Mucosa of rectum (tissue), 2 donors: Measurements from ENCODE around the gene IGFBPL1.

Experiments used
- H3K27ac ChIP-seq, 2 donors: one replicate each; pipeline ENCODE4 v1.7.0; 2013; ENCODE audit warnings: inconsistent platforms in 2 of 2, low read depth in 2 of 2, low read length in 2 of 2
- H3K27me3 ChIP-seq, 2 donors: one replicate each; pipeline ENCODE4 v1.7.0; 2013; ENCODE audit warnings: low read length in 2 of 2; ENCODE audit not compliant: control insufficient read depth in 2 of 2, insufficient read depth in 2 of 2
- H3K36me3 ChIP-seq, 2 donors: one replicate each; pipeline ENCODE4 v1.7.0; 2013; ENCODE audit warnings: low read length in 2 of 2; ENCODE audit not compliant: control insufficient read depth in 2 of 2, insufficient read depth in 2 of 2
- H3K4me1 ChIP-seq, 2 donors: one replicate each; pipeline ENCODE4 v1.7.0; 2013; ENCODE audit warnings: low read length in 2 of 2, mild to moderate bottlenecking in 1 of 2; ENCODE audit not compliant: control insufficient read depth in 2 of 2, insufficient read depth in 2 of 2
- H3K4me3 ChIP-seq, 2 donors: one replicate each; pipeline ENCODE4 v1.7.0; 2013; ENCODE audit warnings: low read length in 2 of 2
- H3K9ac ChIP-seq, 2 donors: one replicate each; pipeline ENCODE4 v1.7.0; 2013; ENCODE audit warnings: low read length in 2 of 2, low read depth in 1 of 2, mild to moderate bottlenecking in 1 of 2
- H3K9me3 ChIP-seq, 2 donors: one replicate each; pipeline ENCODE4 v1.7.0; 2013; ENCODE audit warnings: low read length in 2 of 2; ENCODE audit not compliant: control insufficient read depth in 2 of 2
- donor health status: healthy.
- donor health status: Normal muscosa, but diverticular disease.

IGFBPL1 gene

GRCh38 chr9:38432922-38433510 is 8.8 kb upstream of the IGFBPL1 start:
- Histone ChIP-seq H3K9ac (no peak overlapping the region), H3K27ac (no peak overlapping the region), H3K9me3 (no peaks in the 10 kb centered on the region), H3K4me1 (peaks cover 0 to 2% of the 10 kb centered on the region in 2 donors), H3K27me3 (no peaks in the 10 kb centered on the region), H3K36me3 (no peaks in the 10 kb centered on the region), H3K4me3 (no peak overlapping the region)

GRCh38 chr9:38431116-38431515 is 6.9 kb upstream of the IGFBPL1 start:
- Histone ChIP-seq H3K27me3 (no peaks in the 10 kb centered on the region), H3K36me3 (no peaks in the 10 kb centered on the region)

GRCh38 chr9:38428062-38428461 is 3.8 kb upstream of the IGFBPL1 start:
- H3K27ac ChIP-seq = no peak overlapping the region
- H3K27me3 ChIP-seq = peaks cover 15 to 18% of the 10 kb centered on the region in 2 donors
- no peaks in the 10 kb centered on the region for H3K9me3 ChIP-seq
- H3K36me3 ChIP-seq = no peaks in the 10 kb centered on the region
- no peak overlapping the region for H3K9ac ChIP-seq
- H3K4me1 ChIP-seq = peaks cover 0 to 4% of the 10 kb centered on the region in 2 donors
- no peak overlapping the region for H3K4me3 ChIP-seq

More at GRCh38 chr9:38431116-38431515, 6.9 kb upstream of the IGFBPL1 start:
- Histone ChIP-seq H3K4me3 (no peak overlapping the region), H3K4me1 (no peaks in the 10 kb centered on the region), H3K9ac (no peak overlapping the region), H3K9me3 (no peaks in the 10 kb centered on the region), H3K27ac (no peak overlapping the region)

- H3K4me3 ChIP-seq = no peak overlapping the region
- no peak overlapping the region for H3K9ac ChIP-seq
- no peaks in the 10 kb centered on the region for H3K36me3 ChIP-seq
- H3K27ac ChIP-seq = no peak overlapping the region
- peaks cover 0 to 4% of the 10 kb centered on the region in 2 donors for H3K4me1 ChIP-seq
- no peaks in the 10 kb centered on the region for H3K9me3 ChIP-seq
- peaks cover 24 to 28% of the 10 kb centered on the region in 2 donors for H3K27me3 ChIP-seq
These were observed 664 bp upstream of the IGFBPL1 start for GRCh38 chr9:38424918-38425317.

DNA sequence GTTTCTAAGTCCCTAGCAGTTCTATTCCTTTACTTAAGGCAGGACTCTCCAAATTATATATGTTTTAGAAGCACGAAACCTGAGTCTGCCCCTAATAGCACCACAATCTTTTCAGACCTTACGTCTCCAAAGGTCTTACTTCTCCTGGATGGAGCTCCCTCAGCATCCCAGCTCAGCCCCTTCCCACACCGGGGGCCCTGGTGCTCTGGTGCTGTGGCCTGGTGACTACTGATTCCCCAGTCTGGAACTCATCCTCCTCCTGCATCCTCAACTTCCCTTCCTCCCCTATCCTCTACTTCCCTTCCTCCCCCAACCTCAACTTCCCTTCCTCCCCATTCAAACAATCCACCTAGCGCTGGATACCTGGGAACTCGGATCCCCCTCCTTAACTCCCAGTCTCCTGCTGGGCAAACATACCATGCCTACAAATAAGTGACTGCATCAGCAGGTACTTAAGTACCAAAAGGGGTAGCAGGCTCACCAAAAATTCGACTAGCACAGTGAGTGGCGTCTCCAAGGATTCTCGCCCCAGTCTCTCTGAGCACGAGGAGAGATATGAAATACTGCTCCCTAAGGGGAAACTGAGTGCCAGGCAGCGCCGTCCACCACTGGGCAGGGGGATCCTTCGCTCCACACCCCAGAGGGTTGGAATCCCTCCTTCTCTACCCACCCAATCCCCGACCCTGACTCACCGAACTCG is 831 bp downstream of the IGFBPL1 start:
- H3K4me3 ChIP-seq = no peak overlapping the region
- no peak overlapping the region for H3K9ac ChIP-seq
- H3K36me3 ChIP-seq = no peaks in the 10 kb centered on the region
- peaks cover 0 to 4% of the 10 kb centered on the region in 2 donors for H3K4me1 ChIP-seq
- H3K27ac ChIP-seq = no peak overlapping the region
- H3K27me3 ChIP-seq = peaks cover 24 to 28% of the 10 kb centered on the region in 2 donors
- H3K9me3 ChIP-seq = no peaks in the 10 kb centered on the region

DNA sequence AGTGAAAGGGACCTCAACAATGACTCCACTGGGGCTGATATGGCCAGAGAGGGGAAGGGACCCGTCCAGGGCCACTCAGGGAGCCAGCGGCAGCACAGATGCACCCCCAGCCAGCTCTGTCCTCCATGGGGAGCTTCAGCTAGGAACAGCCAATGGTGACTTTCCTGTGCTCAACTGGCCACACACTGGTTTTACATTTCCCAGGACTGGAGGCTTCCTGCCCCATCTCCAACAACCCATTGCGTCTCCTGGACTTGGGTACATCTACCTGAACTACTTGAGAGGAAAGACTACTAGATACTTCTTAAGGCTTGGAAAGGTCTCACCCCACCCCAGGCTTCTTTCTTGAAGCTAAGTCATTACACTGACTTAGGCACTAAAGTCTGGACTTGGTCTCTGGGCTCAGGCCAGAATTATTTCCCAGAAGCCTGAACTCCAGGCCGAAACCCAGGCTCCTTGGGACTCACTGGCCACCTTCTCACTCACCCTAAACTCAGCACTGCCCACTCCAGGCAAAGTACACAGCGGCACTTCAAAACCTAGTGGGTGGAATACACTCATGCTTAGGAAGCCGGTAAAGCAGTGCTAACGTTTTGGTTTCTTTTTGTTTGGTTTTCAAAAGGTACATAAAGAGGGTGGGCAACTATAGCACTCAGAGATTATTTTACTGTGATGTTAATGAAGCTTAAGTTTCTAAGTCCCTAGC is 1.5 kb downstream of the IGFBPL1 start:
- Histone ChIP-seq H3K9ac (no peak overlapping the region), H3K36me3 (no peaks in the 10 kb centered on the region), H3K4me3 (no peak overlapping the region), H3K4me1 (peaks cover 0 to 4% of the 10 kb centered on the region in 2 donors), H3K27me3 (peaks cover 24 to 28% of the 10 kb centered on the region in 2 donors), H3K27ac (no peak overlapping the region), H3K9me3 (no peaks in the 10 kb centered on the region)

DNA sequence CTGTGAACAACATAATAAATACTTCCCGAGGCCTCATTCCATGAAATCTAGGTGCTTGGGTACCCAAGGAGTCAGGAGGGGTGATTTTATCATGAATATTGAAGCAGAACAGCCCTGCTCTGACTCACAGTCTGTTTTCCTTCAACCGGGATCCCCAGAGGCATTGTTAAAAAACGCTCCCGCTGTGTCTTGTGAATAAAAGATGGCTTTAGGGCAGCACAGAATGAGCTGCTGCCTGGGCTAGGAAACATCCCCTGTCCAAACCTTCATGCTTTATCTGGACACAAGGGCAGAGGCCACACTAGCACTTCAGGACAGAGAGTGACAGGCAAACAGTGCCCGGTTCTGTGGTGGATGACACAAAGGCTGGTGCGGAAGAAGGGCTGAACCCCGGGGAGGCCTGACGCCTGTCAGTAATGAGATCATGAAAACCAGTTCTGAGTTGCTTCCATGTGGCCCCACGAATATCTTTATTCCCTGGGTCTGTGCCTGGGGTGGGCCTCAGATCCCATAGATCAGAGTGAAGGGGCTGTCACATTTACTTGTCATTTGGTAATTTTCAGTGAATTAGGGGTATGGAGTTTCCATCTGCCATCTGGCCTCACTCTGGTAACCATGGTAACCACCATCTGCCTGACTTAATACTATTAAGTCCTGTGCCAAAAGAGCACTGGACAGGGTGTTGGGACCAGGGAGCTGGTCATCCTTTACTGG is 2.6 kb downstream of the IGFBPL1 start:
- H3K4me1 ChIP-seq = peaks cover 0 to 4% of the 10 kb centered on the region in 2 donors
- H3K27me3 ChIP-seq = peaks cover 24 to 28% of the 10 kb centered on the region in 2 donors
- H3K9ac ChIP-seq = no peak overlapping the region
- no peaks in the 10 kb centered on the region for H3K9me3 ChIP-seq
- no peak overlapping the region for H3K27ac ChIP-seq
- H3K36me3 ChIP-seq = no peaks in the 10 kb centered on the region
- H3K4me3 ChIP-seq = no peak overlapping the region

DNA sequence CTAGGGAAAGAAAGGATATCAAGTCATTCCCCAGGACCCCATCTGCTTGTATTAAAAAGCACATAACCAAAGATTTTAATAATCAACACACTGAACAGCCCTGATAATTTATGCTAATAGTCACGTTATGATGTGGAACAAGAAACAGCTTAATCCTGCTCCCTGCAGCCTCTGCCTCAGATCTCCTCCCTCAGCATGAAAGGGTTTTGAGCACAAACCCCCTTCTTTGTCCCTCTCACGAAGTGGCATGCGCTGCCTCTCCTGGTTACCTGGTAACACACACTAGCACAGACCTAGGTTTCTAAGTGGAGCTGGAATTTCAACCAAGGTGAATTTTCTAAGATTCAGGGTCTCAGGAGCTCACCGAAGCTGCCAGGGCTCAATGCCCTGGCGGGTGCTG is 5.1 kb downstream of the IGFBPL1 start:
- no peaks in the 10 kb centered on the region for H3K36me3 ChIP-seq
- H3K4me1 ChIP-seq = peaks cover 0 to 4% of the 10 kb centered on the region in 2 donors
- H3K9me3 ChIP-seq = no peaks in the 10 kb centered on the region
- no peak overlapping the region for H3K9ac ChIP-seq
- peaks cover 15 to 19% of the 10 kb centered on the region in 2 donors for H3K27me3 ChIP-seq
- H3K4me3 ChIP-seq = no peak overlapping the region
- H3K27ac ChIP-seq = no peak overlapping the region

DNA sequence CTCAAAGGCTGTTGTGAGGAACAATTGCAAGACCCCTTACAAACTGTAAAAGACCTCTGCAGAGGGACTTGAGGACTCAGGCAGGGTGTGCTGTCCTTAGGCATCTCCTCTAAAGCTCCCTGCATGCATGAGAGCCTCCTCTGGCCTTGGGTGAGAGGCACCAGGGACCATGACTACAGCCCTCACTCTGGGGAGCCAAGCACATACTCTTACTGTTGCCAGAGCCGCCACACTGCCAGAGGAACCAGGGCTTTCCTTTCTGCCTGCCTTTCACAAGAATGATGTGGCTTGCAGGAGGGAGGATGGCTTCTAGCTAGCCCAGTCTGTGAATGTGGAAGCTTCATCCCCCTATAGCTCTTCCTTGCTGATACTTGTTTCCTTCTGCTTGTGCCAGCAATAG is 5.9 kb downstream of the IGFBPL1 start:
- no peak overlapping the region for H3K9ac ChIP-seq
- no peaks in the 10 kb centered on the region for H3K36me3 ChIP-seq
- peaks cover 12 to 16% of the 10 kb centered on the region in 2 donors for H3K27me3 ChIP-seq
- H3K4me3 ChIP-seq = no peak overlapping the region
- H3K27ac ChIP-seq = no peak overlapping the region
- no peaks in the 10 kb centered on the region for H3K4me1 ChIP-seq
- no peaks in the 10 kb centered on the region for H3K9me3 ChIP-seq
